Kidney (tissue), 14 donors: Measurements from ENCODE around the gene WDR83. TPM values are rescaled to one million over a fixed set of nuclear protein-coding genes. Genes with fewer than 3 reads are reported as not detected.
"Not testable (repeated sequence)": the region's sequence is repeated elsewhere in the genome, so short reads cannot be mapped to it uniquely, and the experiment has no call there.

Experiments used
- DNase-seq, 5 donors: peaks; one replicate each; pipeline ENCODE4 v3.0.0-alpha.2; 2013 to 2020
- FAIRE-seq: peaks from 2 replicates; lab custom pipeline; 2012; peaks lifted over from hg19 to GRCh38; lab: Jason Lieb, UNC
- H3K27ac ChIP-seq, 2 donors: one replicate each; pipeline ENCODE4 v1.7.0; 2013; ENCODE audit warnings: low read depth in 2 of 2, low read length in 2 of 2, inconsistent platforms in 1 of 2
- H3K27me3 ChIP-seq: one replicate; pipeline ENCODE4 v1.7.1; 2013; ENCODE audit warnings: low read length, inconsistent platforms; ENCODE audit not compliant: control insufficient read depth, insufficient read depth
- H3K36me3 ChIP-seq, 3 donors: one replicate each; pipeline versions ENCODE4 v1.7.0 to v1.7.1; 2013; ENCODE audit warnings: low read length in 3 of 3, control low read depth in 1 of 3, inconsistent platforms in 1 of 3; ENCODE audit not compliant: insufficient read depth in 3 of 3, control insufficient read depth in 2 of 3
- H3K4me1 ChIP-seq, 3 donors: one replicate each; pipeline versions ENCODE4 v1.7.0 to v1.7.1; 2013; ENCODE audit warnings: low read length in 3 of 3, inconsistent platforms in 1 of 3, low read depth in 1 of 3; ENCODE audit not compliant: control insufficient read depth in 2 of 3, insufficient read depth in 2 of 3
- H3K4me3 ChIP-seq, 3 donors: one replicate each; pipeline versions ENCODE4 v1.7.0 to v1.8.1; 2013; ENCODE audit warnings: low read length in 3 of 3, control low read depth in 1 of 3, inconsistent platforms in 1 of 3
- H3K9ac ChIP-seq, 3 donors: one replicate each; pipeline versions ENCODE4 v1.7.0 to v1.7.1; 2013; ENCODE audit warnings: low read length in 3 of 3, control low read depth in 1 of 3, inconsistent platforms in 1 of 3
- H3K9me3 ChIP-seq, 3 donors: one replicate each; pipeline versions ENCODE4 v1.7.0 to v1.7.1; 2013; ENCODE audit warnings: low read length in 3 of 3, control low read depth in 1 of 3, inconsistent platforms in 1 of 3; ENCODE audit not compliant: control insufficient read depth in 2 of 3, insufficient read depth in 1 of 3
- intact Hi-C: fragments of 100-400 bp; cut with DNase I; formaldehyde crosslinking; loops from one replicate; pipeline ENCODE4 v1.11.1; 2022
- polyA plus RNA-seq: library from polyadenylated mRNA; stranded (reverse); fragments of 350-450 nt; fragmentation: Illumina TruSeq; extraction: RNeasy Lipid Tissue Mini Kit (QIAGEN cat#74804); gene quantifications from one replicate; pipeline ENCODE4 v1.2.3, GENCODE V29; 2014; ENCODE audit warnings: low read depth, low replicate concordance; ENCODE audit not compliant: insufficient read depth
- total RNA-seq: library from RNA; stranded (reverse); fragmentation: NEBNext Ultra II Directional; extraction: Animal tissue kit (Norgen Biotek cat#: 25700); gene quantifications from one replicate; pipeline ENCODE4 v1.2.1, GENCODE V29; 2021
- TF ChIP-seq, protein P1 (sequence below): IDR thresholded peaks from 3 replicates; pipeline ENCODE4 v1.5.1; 2012; ENCODE audit warnings: mild to moderate bottlenecking, moderate library complexity, borderline replicate concordance; ENCODE audit not compliant: insufficient read depth; ENCODE audit errors: extremely low read depth
- donor health status: control.
- donor health status: control.
- donor health status: control.
- donor health status: control.
- donor health status: control.
- donor health status: DM: yes; HTN: yes; CAD: no.
- donor health status: Normal renal cell carcinoma (clear cell type).

The WDR83 gene
- total and polyA plus RNA-seq, 2 donors from 2014 or later, result 10.5 to 21.2 TPM

GRCh38 chr19:12705654-12706331, 39.2 kb downstream of the WDR83 start:
- Histone ChIP-seq H3K4me3 (no peak overlapping the region), H3K9me3 (no peaks in the 10 kb centered on the region), H3K27ac (no peak overlapping the region), H3K9ac (no peak overlapping the region), H3K27me3 (no peaks in the 10 kb centered on the region), H3K36me3 (peaks cover 4 to 63% (median 28%) of the 10 kb centered on the region in 3 donors), H3K4me1 (no peaks in the 10 kb centered on the region)
- intact Hi-C loops, result no loop called here
- TF ChIP-seq, protein P1, sequence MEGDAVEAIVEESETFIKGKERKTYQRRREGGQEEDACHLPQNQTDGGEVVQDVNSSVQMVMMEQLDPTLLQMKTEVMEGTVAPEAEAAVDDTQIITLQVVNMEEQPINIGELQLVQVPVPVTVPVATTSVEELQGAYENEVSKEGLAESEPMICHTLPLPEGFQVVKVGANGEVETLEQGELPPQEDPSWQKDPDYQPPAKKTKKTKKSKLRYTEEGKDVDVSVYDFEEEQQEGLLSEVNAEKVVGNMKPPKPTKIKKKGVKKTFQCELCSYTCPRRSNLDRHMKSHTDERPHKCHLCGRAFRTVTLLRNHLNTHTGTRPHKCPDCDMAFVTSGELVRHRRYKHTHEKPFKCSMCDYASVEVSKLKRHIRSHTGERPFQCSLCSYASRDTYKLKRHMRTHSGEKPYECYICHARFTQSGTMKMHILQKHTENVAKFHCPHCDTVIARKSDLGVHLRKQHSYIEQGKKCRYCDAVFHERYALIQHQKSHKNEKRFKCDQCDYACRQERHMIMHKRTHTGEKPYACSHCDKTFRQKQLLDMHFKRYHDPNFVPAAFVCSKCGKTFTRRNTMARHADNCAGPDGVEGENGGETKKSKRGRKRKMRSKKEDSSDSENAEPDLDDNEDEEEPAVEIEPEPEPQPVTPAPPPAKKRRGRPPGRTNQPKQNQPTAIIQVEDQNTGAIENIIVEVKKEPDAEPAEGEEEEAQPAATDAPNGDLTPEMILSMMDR, result no peak
- FAIRE-seq, result no peak
- DNase-seq, result no peak

DNA sequence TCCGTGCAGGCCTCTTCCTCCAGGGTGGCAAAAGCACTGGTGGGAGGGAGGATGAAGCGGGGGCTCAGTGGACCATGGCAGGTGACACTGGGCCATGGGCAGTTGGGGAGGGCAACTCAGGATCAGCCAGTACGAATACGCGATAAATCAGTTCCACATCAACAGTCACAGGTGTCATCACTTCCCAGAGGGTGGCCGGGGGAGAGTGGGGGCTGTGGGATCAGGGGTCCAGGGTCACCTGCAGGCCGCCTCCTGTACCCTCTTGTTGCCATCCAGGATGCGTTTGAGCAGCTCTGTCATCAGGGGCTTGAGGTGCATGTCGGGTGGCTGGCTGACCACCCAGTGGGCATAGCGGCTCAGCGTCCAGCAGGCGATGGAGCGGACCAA, 39.7 kb downstream of the WDR83 start:
- no peak for FAIRE-seq
- Histone ChIP-seq H3K4me3 (no peak overlapping the region), H3K27me3 (no peaks in the 10 kb centered on the region), H3K9ac (no peak overlapping the region), H3K36me3 (peaks cover 4 to 63% (median 31%) of the 10 kb centered on the region in 3 donors), H3K27ac (no peak overlapping the region), H3K4me1 (no peaks in the 10 kb centered on the region), H3K9me3 (no peaks in the 10 kb centered on the region)
- intact Hi-C loops, result no loop called here
- no peak for DNase-seq
- TF ChIP-seq, protein P1, result no peak

- H3K9me3 ChIP-seq, result no peaks in the 10 kb centered on the region
- no peak for FAIRE-seq
- peaks cover 7 to 49% (median 29%) of the 10 kb centered on the region in 3 donors for H3K36me3 ChIP-seq
- H3K27ac ChIP-seq, result no peak overlapping the region
- H3K9ac ChIP-seq, result no peak overlapping the region
- DNase-seq, result no peak
- no peak overlapping the region for H3K4me3 ChIP-seq
- no peaks in the 10 kb centered on the region for H3K4me1 ChIP-seq
- intact Hi-C loops, result no loop called here
- TF ChIP-seq, protein P1, result no peak
- H3K27me3 ChIP-seq, result no peaks in the 10 kb centered on the region
These were observed 42.0 kb downstream of the WDR83 start for GRCh38 chr19:12708641-12709040.

DNA sequence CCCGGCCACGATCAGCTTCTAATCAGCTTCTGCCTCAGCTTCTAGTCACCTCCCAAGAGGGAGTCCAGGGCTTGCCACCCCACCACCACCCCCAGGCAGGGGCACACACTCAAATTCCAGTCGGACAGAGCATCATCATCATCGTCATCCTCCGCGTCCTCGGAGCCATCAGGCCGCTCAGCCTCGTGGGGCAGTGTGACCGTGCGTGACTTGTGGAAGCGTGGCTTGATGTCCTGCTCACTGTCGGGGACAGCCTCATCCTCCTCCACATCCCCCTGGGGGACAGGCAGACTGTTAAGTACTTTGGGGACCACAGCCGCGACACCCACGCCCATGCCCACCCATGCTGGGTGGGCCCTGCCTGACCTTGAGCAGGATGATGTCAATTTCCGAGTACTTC, 44.6 kb downstream of the WDR83 start:
- Histone ChIP-seq H3K27ac (no peak overlapping the region), H3K27me3 (no peaks in the 10 kb centered on the region), H3K4me3 (no peak overlapping the region), H3K36me3 (peaks cover 9 to 48% (median 26%) of the 10 kb centered on the region in 3 donors), H3K9ac (no peak overlapping the region), H3K9me3 (no peaks in the 10 kb centered on the region), H3K4me1 (no peaks in the 10 kb centered on the region)
- TF ChIP-seq, protein P1, result no peak
- no peak for DNase-seq
- intact Hi-C loops, result no loop called here
- no peak for FAIRE-seq

DNA sequence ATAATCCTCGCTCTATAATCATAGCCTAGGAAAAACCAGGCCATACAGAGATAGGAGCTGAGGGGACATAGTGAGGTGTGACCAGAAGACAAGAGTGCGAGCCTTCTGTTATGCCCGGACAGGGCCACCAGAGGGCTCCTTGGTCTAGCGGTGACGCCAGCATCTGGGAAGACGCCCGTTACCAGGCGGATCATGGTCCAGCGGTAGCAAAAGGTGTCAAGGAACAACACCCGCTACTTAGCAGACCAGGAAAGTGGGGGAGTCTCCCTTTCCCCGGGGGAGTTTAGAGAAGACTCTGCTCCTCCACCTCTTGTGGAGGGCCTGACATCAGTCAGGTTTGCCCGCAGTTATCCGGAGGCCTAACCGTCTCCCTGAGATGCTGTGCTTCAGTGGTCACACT, 45.5 kb downstream of the WDR83 start:
- FAIRE-seq, result not testable (repeated sequence)
- DNase-seq, result peak in 1 of 5 donors; percentile 24

More for the DNA sequence above, 45.5 kb downstream of the WDR83 start:
- H3K36me3 ChIP-seq, result peaks cover 12 to 48% (median 25%) of the 10 kb centered on the region in 3 donors
- H3K4me3 ChIP-seq, H3K4me1 ChIP-seq, H3K9me3 ChIP-seq, H3K27me3 ChIP-seq, H3K27ac ChIP-seq, intact Hi-C loops, H3K9ac ChIP-seq: not testable (repeated sequence)
